Measurements from ENCODE around the gene GEMIN7.

The GEMIN7 gene

DNA sequence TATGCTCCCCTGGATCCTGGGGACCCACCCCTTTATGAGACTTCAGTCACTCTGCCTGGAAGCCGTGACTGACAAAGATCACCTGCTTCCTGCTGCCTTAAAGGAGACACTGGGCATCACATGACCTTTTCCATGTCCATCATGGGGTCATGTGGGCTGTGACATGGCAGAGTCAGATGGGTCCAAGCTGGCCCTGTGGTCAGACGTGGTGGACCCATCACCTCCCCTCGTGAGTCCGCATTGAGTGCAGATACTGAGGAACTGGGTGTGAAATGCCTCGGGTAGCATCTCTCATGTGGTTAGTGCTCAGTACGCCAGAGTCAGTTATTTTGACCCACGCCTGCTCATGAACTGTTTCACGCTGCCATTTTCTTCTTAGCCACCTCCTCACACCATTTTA, 54.6 kb downstream of the GEMIN7 start:
- DNase-seq: no peak

DNA sequence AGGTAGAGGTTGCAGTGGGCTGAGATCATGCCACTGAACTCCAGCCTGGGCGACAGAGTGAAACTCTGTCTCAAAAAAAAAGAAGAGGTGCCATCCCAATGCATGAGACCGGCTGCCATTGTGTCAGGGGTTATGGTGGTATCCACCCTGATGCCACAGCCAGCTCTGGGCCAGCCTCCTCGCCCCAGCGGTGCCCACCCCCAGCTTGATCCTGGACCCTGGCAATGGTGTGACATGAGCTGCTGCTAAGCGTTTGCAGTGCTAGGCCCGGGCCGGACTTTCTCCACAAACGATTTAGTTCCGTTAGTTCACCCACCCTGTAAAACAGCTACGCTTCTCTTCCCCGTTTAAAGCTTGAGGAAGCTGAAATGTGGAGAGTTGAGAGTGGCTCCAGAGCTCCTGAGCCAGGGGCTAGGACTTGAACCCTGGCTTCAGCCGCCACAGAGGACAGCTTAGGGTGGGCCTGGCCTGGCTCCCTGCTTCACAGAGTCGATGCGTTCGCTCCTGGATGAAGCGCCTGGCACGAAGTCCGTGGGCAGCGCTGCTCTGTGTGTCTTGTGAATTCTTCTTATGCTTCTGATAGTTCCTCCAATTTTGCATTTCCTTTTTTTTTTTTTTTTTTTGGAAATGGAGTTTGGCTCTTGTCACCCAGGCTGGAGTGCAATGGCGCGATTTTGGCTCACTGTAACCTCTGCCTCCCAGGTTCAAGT, 56.3 kb downstream of the GEMIN7 start:
- DNase-seq: no peak

DNA sequence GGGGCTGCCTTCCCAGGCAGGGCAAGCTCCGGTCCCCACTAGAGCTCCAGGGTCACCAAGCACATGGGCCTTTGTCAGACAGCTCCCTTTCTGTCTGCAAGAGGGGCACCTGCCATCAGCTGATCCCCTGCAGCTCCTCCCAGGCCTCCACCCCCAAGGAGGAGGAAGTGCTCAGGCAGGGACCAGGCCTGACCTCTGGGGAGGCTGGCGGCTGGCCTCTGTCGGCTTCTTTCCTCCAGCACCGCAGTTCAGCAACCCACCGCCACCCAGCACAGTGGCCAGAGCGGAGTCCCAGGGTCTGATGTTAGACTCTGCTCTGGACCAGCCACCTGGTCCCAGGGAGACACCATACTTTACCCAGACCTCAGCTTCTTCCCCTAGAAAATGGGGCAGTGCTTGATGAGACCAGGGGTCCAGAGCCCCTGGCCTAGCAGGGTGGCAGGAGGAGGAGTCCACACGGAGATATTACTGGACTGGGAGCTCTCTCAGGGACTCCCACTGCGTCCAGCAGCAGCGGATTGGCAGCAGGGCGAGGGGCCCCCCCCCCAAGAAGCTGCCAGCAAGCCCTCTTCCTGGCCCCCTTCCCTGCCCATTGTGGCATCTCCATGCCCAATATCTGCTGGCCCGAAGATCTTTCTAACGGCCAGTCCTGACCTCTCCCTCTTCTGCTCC, 57.6 kb downstream of the GEMIN7 start:
- no peak for DNase-seq

DNA sequence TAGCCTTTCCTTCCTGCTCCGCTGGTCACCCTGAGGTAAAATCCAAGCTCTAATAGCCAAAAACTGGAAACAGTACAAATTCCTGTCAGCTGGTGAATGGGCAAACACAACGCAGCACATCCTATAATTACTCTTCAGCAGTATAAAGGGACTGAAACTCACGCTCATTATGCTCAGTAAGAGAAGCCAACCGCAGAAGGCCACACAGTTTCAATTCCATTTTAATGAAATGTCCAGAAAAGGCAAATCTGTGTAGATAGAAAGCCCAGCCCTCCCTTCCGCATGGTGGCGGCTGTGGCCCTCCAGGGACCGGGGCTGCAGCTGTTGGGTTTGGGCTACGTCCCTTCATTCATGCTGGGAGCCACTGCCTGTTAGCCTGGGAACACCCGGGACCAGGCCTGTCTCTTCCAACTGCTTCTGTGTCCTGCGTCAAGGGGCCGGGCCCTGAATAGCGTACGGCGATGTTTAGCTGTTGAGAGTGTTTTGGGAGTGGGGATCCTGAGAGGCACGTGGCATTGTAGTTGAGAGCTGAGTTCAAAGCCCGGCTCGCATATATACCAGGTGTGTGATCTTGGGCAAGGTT, 58.2 kb downstream of the GEMIN7 start:
- no peak for DNase-seq

DNA sequence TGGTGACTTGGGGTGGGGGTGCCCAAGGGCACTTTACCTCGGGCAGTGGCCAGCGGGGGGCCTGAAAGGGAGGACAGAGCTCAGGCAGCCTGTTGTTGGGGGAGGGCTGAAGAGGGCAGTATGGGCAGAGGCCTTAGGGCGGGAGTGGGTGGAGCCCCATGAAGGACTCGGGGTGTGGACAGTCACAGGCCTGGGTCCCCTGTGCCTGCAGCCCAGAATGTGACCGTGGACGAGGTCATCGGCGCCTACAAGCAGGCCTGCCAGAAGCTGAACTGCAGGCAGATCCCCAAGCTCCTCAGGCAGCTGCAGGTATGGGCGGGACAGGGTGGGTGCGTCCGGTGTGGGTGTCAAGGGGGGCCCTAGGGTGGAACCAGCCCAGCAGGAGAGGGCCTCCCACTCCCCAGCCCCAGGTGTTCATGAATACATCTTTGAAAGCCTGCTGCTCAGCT, 59.3 kb downstream of the GEMIN7 start:
- no peak for DNase-seq

DNA sequence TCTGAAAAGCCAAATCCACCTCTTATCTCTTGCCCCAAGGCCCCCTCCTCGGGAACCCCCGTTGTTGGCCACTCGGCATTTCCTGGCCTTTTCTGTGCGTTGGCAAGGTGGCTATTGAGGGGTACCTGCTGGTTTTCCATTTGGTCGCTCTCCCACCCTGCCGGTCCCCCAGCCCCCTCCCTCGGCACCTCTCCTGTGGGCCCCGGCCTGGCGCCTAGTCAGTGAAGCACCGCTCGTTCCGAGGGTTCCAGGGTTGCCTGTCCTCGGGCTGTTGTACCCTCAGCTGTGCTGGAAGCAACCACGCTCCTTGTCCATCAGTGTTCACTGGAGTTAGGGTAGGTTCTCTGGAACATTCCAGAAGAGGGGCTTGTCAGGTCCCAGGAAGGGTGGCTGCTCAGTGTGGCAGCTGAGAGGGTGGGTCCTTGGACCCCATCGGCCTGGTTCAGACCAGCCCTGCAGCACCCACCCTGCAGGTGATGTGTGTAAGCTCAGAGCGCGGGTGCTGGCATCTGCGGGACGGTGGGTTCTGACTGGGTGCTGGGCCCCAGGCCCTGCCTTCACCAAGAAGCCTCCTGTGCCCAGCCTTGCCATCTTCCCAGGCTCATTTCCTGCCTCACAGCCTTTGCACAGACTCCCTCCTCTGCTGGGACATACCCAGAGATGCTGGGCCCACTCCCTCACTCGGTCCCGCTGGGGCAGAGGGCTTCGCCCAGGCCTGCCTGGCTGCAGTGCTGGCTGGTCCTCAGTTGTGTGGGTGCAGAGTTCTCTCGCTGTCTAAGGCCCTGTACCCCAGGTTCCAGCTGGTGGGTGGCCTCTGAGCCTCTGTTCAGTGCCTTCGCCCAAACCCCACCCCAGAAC, 60.5 kb downstream of the GEMIN7 start:
- DNase-seq: no peak

DNA sequence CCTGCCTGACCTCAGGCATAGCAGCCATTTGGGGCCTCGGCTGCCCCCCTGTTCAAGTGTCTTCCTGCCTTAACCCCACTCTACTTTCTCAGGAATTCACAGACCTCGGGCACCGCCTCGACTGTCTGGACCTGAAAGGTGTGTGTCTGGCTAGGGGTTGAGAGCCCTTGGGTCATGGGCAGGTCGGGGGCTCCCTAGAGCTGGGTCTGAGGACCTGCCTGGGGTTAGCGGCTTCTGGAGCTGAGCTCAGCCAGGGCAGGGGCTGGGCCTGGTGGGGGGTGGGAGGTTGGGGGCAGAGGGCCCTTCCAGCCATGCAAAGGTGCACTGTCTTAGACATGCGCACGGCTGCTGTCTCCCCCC, 61.1 kb downstream of the GEMIN7 start:
- DNase-seq: no peak

DNA sequence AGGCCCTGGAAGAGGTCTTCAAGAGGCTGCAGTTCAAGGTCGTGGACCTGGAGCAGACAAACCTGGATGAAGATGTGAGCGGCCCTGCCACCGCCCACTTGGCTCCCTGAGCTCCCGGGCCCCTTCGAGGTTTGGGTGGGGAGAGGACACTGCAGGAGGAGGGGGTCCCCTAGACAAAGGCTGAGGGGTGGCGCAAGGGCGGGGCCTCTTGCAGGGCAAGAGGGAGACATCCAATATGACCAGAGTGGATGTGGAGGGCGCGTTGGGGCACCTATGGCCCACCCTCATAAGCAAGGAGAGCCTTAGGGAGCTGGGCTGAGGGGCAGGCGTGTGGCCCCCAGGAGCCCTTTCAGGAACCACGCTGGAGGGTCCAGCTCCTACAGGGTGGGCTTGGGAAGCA, 61.5 kb downstream of the GEMIN7 start:
- no peak for DNase-seq
